ENCODE measurements around the gene SMARCC2.

The SMARCC2 gene

DNA sequence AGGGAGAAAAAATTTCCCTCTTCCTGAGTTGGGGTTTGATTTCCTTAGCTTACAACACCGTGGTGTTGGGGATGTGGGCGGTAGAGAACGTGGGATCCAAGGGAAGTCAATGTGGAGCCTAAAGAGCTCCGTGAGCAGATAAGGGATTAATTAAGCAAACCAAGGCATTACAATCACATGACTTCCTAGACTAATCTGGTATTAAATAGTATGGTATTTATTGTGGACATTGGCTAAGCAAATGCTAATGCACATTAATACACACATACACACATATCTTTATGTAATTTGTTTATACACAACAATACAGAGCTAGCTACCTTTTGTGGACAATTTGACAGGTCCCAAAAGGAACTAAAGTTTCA is 33.2 kb upstream of the SMARCC2 start:
- no peaks in the 10 kb centered on the region for H3F3A ChIP-seq (ENCODE audit: low read depth)
- H3K9me3 ChIP-seq (ENCODE audit: insufficient read depth, low read depth, low read length): no peaks in the 10 kb centered on the region
- H3K4me3 ChIP-seq (ENCODE audit: low read length, poor library complexity, severe bottlenecking): peak overlapping the region; percentile 90
- peaks cover 6% of the 10 kb centered on the region for H4K20me1 ChIP-seq (ENCODE audit: insufficient read depth, low read length, poor library complexity, severe bottlenecking)
- peaks cover 28% of the 10 kb centered on the region for H3K4me1 ChIP-seq (ENCODE audit: insufficient read depth, low read length, poor library complexity, severe bottlenecking)
- H3K9me2 ChIP-seq (replicated peaks; ENCODE audit: low read depth, low read length): no peaks in the 10 kb centered on the region
- no peak for TF ChIP-seq EZH2phosphoT487 (IDR thresholded peaks at IDR 0.05; ENCODE audit: borderline replicate concordance)
- TF ChIP-seq, protein P1, sequence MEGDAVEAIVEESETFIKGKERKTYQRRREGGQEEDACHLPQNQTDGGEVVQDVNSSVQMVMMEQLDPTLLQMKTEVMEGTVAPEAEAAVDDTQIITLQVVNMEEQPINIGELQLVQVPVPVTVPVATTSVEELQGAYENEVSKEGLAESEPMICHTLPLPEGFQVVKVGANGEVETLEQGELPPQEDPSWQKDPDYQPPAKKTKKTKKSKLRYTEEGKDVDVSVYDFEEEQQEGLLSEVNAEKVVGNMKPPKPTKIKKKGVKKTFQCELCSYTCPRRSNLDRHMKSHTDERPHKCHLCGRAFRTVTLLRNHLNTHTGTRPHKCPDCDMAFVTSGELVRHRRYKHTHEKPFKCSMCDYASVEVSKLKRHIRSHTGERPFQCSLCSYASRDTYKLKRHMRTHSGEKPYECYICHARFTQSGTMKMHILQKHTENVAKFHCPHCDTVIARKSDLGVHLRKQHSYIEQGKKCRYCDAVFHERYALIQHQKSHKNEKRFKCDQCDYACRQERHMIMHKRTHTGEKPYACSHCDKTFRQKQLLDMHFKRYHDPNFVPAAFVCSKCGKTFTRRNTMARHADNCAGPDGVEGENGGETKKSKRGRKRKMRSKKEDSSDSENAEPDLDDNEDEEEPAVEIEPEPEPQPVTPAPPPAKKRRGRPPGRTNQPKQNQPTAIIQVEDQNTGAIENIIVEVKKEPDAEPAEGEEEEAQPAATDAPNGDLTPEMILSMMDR (conservative IDR thresholded peaks at IDR 0.05; ENCODE audit: low read length): no peak
- H3K4me2 ChIP-seq (ENCODE audit: low read depth, low read length, poor library complexity, severe bottlenecking): peak overlapping the region; percentile 98
- no peaks in the 10 kb centered on the region for H3K27me3 ChIP-seq (ENCODE audit: insufficient read depth, low read length, poor library complexity, severe bottlenecking)
- peaks cover 25% of the 10 kb centered on the region for H3K79me2 ChIP-seq (ENCODE audit: insufficient read depth, low read length)
- no peaks in the 10 kb centered on the region for H3K36me3 ChIP-seq (ENCODE audit: insufficient read depth, low read length)
- H3K9ac ChIP-seq (ENCODE audit: low read depth, low read length, poor library complexity, severe bottlenecking): peak overlapping the region; percentile 89
- H2AFZ ChIP-seq (ENCODE audit: low read length): peak overlapping the region; percentile 78; the same call in 1 of the 2 replicates

DNA sequence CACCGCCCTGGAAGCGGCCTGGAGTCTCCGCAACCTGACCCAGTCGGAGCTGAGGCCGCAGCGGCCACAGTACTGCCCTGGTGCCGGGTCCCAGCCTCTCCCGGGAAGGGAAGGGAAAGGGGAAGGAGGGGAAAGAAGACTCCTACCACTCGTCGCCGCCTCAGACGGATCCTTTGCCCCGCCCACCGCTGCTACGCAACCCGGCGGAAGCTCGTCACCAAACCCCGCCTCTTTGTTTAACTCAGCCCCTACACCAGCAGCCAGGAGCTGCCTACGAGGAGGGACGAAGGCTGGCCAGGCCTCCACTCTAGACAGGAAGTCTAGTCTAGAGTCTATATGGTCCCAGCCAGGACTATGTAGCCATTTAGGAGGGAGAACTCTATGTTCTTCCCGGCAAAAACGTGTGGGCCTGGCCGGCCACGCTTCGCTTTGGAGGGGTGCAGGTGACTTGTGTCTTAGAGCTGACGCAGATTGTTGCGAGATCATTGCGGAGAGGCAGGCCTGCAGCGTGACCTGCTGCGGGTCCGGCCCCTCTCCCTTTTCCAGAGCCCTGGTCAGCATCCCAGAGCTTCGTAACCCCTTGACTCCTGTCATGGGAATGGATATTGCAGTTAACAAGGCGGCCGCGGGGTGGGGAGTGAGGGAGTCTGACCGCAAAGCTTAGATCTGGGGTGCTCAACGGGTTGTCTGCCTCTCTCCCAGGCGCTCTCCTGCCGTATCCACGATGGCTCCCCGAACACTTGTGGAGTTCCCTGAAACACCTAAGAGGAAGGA is 32.7 kb upstream of the SMARCC2 start, which contains the start of gene RNF41:
TSS of gene RNF41 (minus strand) at position 166 of the 774 bp plus-strand sequence. CDS start 7,875 bp downstream, outside the sequence.
- Histone ChIP-seq H2AFZ (ENCODE audit: low read length) (peak within 1 kb of the TSS; percentile 78), H3K27me3 (ENCODE audit: insufficient read depth, low read length, poor library complexity, severe bottlenecking) (no peaks in the 10 kb centered on the region), H3K9ac (ENCODE audit: low read depth, low read length, poor library complexity, severe bottlenecking) (peak within 1 kb of the TSS; percentile 89), H4K20me1 (ENCODE audit: insufficient read depth, low read length, poor library complexity, severe bottlenecking) (peaks cover 6% of the 10 kb centered on the region), H3K79me2 (ENCODE audit: insufficient read depth, low read length) (peaks cover 25% of the 10 kb centered on the region), H3K9me2 (replicated peaks; ENCODE audit: low read depth, low read length) (no peaks in the 10 kb centered on the region), H3K4me3 (ENCODE audit: low read length, poor library complexity, severe bottlenecking) (peak within 1 kb of the TSS; percentile 90), H3K36me3 (ENCODE audit: insufficient read depth, low read length) (no peaks in the 10 kb centered on the region), H3K9me3 (ENCODE audit: insufficient read depth, low read depth, low read length) (no peaks in the 10 kb centered on the region), H3K4me1 (ENCODE audit: insufficient read depth, low read length, poor library complexity, severe bottlenecking) (peaks cover 28% of the 10 kb centered on the region), H3F3A (ENCODE audit: low read depth) (no peaks in the 10 kb centered on the region), H3K4me2 (ENCODE audit: low read depth, low read length, poor library complexity, severe bottlenecking) (peak within 1 kb of the TSS; percentile 98)
- TF ChIP-seq, protein P1 (conservative IDR thresholded peaks at IDR 0.05; ENCODE audit: low read length): 0 out of 2 replicates have a peak, but pooled peaks have one; percentile 10
- TF ChIP-seq EZH2phosphoT487 (IDR thresholded peaks at IDR 0.05; ENCODE audit: borderline replicate concordance): no peak

DNA sequence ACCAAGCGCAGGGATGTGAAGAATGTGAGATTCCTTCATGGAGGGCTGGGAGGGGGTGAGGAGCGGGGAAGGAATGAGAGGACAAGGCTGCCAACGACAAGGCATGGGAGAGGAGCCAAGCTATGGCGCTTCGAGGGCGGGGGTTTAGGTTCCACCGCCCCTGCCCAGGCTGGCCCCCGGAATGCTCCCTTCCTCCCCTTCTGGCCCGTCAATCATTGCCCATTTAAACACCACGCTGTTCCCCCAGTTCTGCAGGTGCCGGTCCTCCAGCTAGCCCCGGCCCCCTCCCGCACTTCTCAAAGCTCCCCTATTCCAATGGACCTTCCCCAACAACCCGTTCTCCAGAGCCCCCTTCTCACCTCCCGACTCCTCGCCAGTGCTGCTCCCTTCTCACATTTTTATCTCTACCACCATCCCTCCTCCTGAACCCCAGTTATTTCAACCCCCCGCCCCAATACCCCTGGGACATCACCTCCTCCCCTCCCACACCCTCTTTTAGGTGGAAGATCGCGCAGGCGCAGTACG is 32.0 kb upstream of the SMARCC2 start:
- no peaks in the 10 kb centered on the region for H3F3A ChIP-seq (ENCODE audit: low read depth)
- H3K36me3 ChIP-seq (ENCODE audit: insufficient read depth, low read length): no peaks in the 10 kb centered on the region
- TF ChIP-seq, protein P1 (conservative IDR thresholded peaks at IDR 0.05; ENCODE audit: low read length): no peak
- no peak for TF ChIP-seq EZH2phosphoT487 (IDR thresholded peaks at IDR 0.05; ENCODE audit: borderline replicate concordance)
- H3K27me3 ChIP-seq (ENCODE audit: insufficient read depth, low read length, poor library complexity, severe bottlenecking): no peaks in the 10 kb centered on the region
- no peaks in the 10 kb centered on the region for H3K9me3 ChIP-seq (ENCODE audit: insufficient read depth, low read depth, low read length)
- H3K9ac ChIP-seq (ENCODE audit: low read depth, low read length, poor library complexity, severe bottlenecking): peak overlapping the region; percentile 89
- peak overlapping the region; percentile 73 for H2AFZ ChIP-seq (ENCODE audit: low read length)
- peaks cover 6% of the 10 kb centered on the region for H4K20me1 ChIP-seq (ENCODE audit: insufficient read depth, low read length, poor library complexity, severe bottlenecking)
- H3K9me2 ChIP-seq (replicated peaks; ENCODE audit: low read depth, low read length): no peaks in the 10 kb centered on the region
- peaks cover 28% of the 10 kb centered on the region for H3K4me1 ChIP-seq (ENCODE audit: insufficient read depth, low read length, poor library complexity, severe bottlenecking)
- H3K79me2 ChIP-seq (ENCODE audit: insufficient read depth, low read length): peaks cover 25% of the 10 kb centered on the region
- peak overlapping the region; percentile 90 for H3K4me3 ChIP-seq (ENCODE audit: low read length, poor library complexity, severe bottlenecking)
- peak overlapping the region; percentile 98 for H3K4me2 ChIP-seq (ENCODE audit: low read depth, low read length, poor library complexity, severe bottlenecking)

Data from Loucy (cell line).